Measurements from ENCODE around the gene OR51E1.

OR51E1 gene, protein sequence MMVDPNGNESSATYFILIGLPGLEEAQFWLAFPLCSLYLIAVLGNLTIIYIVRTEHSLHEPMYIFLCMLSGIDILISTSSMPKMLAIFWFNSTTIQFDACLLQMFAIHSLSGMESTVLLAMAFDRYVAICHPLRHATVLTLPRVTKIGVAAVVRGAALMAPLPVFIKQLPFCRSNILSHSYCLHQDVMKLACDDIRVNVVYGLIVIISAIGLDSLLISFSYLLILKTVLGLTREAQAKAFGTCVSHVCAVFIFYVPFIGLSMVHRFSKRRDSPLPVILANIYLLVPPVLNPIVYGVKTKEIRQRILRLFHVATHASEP

DNA sequence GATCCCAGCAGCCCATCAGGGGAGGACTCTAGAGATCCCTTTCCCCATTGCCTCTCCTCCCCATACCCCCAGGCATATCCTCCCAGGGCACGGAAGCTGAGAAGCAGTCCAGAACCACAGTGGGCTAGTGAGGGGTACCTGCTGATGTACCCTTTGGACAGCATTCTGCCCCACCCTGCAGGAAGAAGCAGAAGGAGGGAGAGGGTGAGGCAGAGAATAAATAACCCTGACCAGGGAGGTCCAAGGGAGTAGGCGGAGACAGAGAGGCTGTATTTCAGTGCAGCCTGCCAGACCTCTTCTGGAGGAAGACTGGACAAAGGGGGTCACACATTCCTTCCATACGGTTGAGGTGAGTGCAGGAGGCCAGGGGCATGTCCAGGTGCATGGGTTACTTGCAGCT lies at the start of gene OR51E1:
OR51E1 (plus strand) TSS at position 301 of the 400 bp plus-strand sequence. CDS start 8,545 bp downstream, outside the sequence.
- no peak for DNase-seq

DNA sequence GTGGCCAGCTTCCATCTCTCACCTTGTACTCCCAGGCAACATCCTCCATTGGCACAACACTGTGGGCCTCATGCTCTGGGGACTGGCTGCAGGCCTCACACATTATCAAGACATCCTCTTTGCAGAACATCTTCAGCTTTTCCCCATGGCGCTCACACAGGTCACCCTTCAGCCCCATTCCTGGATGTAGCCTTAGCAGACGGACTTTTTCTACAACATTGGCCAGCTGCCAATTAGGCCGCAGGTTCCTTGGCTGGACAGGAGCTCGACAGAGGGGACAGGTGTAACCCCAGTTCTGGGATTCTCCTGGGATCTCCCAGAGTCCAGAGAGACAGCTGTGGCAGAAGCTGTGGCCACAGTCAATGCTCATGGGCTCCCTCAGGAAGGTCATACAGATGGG lies 38.7 kb upstream of the OR51E1 start:
- DNase-seq = no peak

DNA sequence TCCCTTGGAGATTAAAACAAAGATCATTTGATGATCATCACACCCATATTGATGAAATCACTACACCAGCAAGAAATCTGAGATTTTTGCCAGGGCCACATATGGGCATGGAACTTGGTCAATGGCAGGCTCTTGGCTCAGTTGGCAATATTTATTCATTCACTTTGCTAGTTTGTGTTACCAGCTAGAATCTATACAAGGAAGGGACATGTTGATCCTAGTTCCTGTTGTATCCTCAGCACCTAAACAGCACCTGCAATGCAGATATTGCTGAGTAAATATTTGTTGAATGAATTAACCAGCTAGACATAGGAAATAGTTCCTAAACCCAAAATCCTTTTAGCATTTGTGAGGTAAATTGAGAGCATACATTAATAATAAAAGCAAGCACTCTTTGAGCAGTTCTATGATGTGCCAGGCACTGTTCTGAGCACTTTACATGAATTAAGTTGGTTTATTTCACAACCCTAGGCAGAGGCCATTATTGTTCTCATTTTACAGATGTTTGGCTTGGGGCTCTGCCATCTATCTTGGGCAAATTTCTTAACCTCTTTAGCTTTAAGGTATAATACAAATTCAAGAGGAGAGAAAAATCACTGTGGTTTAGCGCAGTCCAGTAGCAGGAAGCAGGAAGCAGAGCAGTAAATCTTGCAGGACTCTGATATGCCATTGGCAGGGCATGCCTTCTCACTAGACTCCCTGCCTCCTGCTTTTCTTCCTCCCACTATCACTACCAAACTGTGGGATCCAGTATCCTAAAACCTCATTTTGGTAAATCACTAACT lies 37.4 kb upstream of the OR51E1 start:
- DNase-seq = peak; percentile 73

DNA sequence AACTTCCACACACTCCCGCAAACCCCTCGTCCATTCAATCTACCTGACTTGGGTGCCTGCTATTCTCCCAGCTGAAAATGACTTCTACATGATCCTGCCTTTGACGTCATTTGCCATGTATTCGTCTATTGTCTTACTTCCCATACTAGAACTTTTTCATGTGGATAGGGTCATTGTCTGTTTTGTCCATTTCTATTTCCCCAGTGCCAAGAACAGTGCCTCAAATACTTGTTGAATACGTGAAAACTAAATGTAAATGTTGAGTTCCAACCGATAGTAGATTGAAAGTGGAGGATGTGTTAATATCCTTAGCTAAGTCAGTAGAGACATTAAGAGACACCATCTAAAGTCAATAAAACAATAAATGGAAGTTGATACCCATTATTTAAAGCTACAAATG lies 36.7 kb upstream of the OR51E1 start:
- peak; percentile 73 for DNase-seq

DNA sequence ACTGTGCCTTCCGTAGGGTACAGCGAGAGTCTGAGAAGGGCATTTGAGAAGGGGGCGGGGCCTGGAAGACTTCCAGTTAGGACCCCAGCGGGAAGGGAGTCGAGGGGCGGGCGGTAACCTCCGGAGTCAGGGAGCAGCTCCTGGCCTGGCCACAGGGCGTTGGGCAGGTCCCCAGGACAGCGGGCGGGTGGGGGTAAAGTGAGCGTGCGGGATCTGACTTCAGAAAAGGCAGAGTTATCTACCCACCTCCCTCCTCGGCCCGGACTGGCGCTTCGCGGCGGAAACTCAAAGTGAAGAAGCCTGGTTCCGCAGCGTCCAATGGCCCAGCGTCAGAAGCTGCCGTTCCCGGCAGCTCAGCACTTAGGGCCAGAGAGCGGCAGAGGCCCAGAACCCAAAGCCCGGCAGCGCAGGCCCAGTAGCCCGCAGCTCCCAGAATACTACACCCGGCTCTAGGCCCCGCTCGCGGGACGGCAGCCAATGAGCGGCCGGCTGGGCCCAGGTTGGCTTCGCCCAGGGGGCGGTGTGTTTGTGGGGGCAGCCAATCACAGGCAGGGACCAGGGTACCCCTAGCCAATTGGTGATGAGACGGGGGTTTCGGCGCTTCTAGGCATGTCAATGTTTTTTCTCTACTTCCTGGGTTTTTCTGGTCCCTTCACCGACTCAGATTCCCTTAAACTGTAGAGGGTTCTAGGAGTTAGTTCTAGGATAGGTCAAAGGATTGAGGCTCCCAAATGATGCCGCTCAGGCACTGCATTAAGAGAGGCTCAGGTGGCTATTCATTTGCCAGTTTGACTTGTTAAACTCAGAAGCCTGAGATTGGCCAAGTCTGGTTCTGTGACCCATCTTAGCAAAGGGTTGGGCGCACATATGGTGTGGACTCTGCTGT lies 35.8 kb upstream of the OR51E1 start, which contains the start of gene TRIM68:
TRIM68 (minus strand) TSS at position 451 of the 886 bp plus-strand sequence. CDS start 2,727 bp downstream, outside the sequence.
- peak; percentile 87 for DNase-seq

DNA sequence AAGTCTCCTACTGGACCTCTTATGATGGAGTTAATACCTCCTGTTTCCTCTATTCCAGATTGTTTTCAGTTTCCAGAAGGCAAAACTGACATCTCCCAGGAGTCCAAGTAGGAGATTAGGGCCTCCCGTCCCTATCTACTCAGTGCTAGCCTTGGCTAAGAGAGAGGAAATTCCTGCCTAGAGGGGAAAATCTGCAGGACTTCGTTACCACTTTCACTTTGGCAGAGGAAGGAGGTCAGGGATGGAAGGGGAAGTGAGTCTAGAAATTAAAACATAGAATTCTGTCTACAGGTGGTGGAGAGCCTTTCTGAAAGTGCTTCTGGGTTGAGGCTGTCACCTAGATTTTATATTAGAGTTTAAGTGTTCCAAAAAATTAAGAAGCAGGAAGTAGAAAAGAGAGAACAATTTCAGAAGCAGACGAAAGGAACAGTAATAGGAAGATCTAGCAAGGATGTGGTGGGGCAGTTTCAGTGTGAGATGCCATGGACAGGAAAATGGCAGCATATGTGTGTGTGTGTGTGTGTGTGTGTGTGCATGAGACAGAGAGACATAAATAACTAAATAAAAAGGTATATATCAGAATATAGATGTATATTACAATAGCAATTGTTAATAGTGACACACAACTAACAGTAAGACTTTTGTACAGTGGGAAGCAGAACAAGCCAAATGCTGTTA lies 33.4 kb upstream of the OR51E1 start:
- DNase-seq = no peak

DNA sequence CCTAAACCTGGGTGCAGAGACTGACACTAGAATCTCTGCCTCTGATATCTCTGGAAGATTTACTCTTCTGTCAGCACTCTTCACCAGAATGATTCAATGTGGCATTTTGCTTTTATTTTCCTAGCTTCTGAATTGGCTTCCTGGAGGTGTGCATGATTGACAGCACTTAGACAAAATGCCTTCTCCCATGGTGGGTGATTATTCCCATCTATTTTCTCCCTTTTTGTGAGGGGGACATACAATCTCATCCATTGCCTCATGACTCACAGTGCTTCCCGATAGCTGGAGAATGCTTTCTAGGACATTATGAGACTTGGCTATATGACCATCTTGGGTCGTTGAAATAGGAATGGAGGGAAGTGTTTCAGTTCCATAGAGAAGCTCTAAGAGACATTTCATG lies 31.8 kb upstream of the OR51E1 start:
- no peak for DNase-seq

DNA sequence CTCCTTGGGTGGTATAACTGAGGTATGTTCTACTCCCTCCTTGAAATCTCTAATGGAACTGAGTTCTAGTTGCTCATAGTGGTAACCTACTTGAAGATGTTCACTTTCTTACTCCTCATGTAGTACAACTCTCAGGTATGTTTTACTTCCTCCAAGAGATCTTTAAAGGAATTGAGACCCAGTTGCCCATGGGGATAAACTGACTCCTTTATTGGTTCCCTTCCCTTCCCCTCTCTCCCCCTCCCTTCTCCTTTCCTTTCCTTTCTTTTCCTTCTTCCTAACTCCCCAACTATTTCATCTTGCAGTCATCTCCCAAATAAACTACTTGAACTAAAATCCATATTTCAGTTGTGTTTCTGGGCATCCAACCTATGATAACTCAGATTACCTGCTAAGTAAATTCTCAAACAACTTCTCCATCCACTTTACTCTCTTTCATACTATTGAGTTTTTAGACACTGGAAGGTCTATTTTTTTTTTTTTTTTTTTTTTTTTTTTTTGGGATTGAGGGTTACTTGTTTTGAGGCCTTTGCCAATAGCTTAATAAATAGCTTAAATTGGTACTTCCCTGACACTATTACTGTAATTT lies 27.8 kb upstream of the OR51E1 start:
- no peak for DNase-seq

DNA sequence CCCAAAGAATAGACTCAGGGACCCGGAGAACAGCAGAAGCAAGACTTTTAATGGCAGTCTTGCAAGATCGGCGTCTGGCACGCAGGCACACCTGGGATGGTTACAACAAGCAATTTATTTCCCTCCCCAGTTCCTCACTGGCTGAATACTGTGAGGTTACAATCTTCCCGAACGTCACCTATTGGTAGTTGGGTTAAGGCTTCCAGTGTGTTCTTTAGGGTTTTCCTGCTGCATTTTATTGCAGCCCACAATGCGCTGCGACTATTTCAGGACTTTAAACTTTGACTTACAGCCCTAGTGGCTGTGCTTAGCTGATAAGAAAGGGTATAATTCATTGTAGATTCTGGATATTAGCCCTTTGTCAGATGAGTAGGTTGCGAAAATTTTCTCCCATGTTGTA lies 24.3 kb upstream of the OR51E1 start:
- DNase-seq = no peak

DNA sequence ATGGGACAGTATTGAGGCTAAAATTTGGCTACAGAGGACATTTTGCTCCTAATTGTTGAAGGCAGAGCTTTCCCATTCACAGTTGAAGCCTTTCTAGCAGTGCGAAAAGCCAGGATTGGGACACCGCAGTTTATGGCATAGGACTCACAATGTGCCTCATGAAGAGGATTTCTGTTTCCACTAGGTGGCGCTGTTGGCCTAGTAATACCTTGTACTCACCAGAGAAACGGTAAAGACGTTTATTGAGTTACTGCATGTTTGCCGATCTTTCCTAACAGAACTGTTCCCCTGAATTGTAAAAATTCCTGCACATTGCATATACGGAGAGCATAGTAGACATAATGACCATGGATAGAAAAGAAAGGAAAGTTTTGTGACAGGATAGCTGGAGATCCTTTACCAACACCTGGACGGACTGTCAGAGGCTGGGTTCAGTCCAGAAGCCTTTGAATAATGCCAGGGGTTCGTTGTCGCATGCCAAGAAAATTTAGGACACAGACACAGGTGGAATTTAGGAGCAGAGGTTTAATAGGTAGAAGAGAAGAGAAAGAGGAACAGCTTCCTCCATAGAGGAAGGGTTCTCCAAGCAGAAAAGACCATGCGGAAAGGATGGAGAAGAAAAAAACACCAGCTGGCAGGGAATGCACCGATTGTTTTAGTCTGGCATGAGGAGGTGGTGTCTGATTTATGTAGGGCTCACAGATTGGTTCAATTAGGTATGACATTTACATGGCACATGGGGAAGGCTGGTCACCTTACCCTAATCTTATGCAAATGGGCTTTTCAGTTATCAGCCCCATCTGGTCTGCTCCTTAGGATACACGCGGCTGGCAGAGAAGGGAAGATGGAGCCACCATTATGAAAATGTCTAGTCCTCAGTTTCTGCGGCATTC lies 17.3 kb upstream of the OR51E1 start:
- peak; percentile 82 for DNase-seq

DNA sequence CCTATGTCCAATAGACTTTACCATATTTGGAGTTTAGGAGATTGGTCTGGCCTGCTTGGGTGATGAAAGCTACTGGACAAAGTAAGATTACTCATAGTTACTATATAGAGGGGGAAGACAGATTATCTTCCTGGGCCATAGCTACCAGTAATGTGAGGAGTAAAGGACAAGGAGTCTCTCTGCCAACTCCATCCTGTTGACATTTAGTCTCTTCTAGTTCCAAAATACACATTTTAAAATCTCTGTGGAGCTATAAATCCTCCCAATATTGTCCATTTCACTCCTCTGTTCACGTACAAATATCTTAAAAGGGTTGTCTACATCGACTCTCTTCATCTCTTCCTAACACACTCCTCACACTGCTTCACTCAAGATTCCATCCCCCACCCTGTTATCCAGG lies 7.6 kb upstream of the OR51E1 start:
- DNase-seq = no peak

DNA sequence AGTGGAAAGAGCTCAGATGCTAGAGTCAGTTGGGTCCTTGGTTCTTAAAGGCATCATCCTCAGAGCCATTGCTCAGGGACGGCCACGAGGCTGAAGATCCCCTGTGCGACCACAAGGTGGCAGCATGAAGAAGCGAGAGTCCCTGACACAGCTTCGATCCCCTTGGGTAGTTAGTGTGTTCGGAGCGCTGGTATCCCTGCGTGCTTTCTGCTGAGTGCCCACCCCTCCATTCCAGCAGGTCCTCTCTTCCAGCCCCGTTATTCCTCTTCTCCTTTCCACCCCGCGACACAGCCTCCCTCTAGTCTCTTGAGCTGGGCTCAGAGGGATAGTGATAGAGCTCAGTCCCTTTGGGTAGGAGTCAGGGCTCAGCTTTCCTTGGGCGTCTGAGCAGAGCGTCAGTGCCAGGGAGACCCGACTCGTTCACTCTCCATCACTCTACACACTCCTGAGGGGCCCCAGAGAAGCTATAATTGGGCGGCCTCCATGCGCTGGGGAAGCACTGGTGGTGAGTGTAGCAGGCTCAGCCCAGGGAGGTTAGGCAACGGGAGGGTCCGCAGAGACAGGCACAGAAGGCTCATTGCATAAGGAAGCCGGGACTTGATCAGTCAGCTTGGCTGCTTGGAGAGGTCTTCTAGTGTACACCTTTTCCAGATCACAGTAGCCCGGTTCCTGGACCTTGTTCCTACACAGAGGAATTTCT lies 6.7 kb upstream of the OR51E1 start, which contains the start of gene OR51D1:
OR51D1 (plus strand) TSS at position 516 of the 700 bp plus-strand sequence. CDS start 2,314 bp downstream, outside the sequence.
- DNase-seq = peak; percentile 61

DNA sequence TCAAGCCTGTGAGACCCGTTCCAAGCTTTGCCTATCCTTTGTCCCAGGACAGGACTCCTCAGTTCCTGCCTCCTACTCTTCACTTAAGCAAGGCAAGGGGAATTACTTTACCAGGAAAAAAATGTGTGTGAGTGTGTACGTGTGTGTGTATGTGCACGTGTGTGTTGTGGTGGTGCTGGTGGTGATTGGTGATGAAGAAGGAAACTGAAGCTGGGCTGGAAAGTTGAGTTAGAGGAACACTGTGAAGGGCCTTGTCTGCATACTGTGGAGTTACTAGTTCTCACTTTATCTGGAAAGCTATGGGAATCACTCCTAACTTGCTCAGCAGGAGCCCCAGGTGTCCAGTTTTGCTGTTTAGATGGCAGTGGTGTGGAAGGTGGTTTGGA lies 6.1 kb upstream of the OR51E1 start:
- DNase-seq = no peak

DNA sequence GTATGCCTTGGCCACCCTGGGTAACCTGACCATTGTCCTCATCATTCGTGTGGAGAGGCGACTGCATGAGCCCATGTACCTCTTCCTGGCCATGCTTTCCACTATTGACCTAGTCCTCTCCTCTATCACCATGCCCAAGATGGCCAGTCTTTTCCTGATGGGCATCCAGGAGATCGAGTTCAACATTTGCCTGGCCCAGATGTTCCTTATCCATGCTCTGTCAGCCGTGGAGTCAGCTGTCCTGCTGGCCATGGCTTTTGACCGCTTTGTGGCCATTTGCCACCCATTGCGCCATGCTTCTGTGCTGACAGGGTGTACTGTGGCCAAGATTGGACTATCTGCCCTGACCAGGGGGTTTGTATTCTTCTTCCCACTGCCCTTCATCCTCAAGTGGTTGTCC lies 3.9 kb upstream of the OR51E1 start:
- no peak for DNase-seq

DNA sequence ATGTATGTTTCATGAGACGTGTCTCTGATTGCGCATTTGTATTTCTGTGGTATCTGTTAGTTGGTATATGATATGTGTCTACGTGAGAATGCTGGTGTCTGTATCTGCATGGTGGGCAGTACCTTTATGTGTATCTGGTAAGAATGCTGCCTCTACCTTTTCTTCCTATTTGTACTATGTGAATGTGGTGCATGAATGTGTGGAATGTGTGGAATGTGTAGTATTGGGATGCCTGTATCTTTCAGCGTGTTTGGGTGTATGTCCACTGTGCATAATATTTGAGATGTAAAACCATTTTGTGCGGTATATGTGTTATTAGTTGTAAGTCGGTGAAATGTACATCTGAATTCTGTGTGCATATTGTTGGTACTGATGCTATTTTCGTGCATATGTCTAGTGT lies 2.3 kb upstream of the OR51E1 start:
- no peak for DNase-seq

DNA sequence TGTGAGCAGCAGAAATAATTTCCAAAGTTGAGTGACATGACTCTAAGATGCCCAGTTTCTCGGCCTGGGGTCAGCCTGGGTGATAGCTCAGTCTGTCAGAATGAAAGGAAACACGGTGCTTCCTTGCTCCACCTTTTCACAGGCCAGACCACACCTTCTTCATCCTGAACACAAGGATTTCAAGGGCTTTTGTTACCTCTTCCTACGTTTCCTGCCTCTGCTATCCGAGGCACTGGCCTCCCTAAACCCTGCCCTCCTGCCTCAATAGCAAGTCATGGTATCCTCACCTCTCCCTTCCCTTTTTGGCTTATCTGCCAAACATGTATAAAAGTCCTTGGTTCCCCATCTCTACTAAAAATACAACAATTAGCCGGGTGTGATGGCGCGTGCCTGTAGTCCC lies 1.7 kb upstream of the OR51E1 start:
- no peak for DNase-seq

DNA sequence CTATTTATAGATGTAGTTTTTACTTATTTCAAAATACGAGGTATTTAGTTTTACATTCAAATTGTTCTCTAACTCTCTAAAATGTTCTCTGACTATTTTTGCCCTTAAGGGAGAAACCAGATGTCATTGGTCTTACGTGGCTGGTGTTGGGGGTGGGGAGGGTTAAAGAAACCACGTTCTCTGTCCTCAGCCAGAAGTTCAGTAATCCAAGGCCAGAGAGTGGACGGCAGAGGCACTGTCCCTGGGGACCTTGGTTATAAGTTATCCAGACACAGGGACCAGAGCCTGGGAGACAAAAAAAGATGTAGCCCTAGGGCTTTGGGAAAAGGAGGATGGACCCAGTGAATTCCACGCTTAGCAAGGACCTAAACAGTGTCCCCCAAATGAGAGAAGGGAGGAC lies 706 bp upstream of the OR51E1 start:
- no peak for DNase-seq

DNA sequence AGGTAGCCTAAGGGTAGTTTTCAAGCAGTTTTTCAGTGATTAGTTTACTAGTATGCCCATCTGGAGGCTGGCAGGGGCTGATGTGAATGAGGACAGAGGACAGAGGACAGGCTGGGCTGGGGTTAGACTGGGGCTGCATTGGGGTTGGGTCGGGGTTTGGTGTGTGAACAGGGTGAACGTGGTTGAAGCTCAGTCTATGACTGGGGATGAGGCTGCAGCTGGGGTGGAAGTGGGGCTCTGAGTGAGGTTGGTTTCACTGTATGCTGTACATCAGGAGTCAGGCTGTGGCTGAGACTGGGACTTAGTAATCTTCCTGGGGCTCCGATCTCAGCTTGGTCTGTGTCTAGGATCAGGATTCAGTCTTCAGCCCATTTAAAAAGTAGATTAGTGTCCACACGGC lies 451 bp downstream of the OR51E1 start:
- DNase-seq = no peak

DNA sequence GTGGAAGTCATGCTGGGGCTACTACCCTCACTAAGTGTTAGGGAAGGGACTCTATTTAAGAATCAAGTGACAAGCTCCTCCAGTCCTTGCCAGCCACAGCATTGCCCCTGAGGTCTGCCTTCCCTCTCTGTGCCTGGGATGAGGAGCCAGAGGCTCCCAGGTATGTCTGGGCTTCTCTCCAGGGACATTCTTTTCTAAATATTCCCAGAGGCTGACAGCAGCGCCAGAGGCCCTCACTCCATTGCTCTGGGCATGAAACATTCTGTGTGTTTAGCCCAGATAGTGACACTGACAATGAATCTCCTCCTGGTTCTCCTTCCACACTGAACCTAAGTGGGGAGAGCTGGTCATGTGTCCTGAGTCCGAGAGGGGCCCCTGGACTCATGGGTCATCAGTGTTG lies 2.2 kb downstream of the OR51E1 start:
- DNase-seq = no peak

DNA sequence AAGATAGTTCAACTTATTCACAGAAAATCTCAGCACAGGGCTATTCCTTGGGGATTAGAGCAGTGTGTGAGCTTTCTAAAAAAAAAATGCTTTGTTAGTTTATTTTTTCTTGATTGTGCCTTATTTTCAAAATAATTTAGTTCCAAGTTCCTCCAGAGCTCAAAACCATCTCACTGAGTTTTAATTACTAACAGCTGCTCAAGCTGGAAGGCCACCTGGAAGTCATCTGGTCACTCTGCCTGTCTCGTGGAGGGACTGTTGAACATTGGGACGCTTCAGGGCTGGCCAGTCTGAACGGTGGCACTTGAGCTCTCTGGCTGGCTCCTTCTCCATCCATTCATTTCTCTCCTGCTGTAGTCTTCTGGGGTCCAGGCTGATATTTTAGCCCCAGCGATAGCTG lies 4.0 kb downstream of the OR51E1 start:
- DNase-seq = no peak

All from NCI-H2029 treated with DMSO at 0.1 percent for 48 hours (cell line).